Measurements from ENCODE around the gene C2orf81. TPM values are rescaled to one million over a fixed set of nuclear protein-coding genes. Genes with fewer than 3 reads are reported as not detected.
A peak's percentile ranks its signal among the peaks of the same experiment; 100 is the strongest.
"Not testable (repeated sequence)": the region's sequence is repeated elsewhere in the genome, so short reads cannot be mapped to it uniquely, and the experiment has no call there.

Gene C2orf81
- total RNA-seq, 1 donor from 2014 or later: 1.8 TPM

- Histone ChIP-seq H3K9ac (no peak overlapping the region), H3K36me3 (no peaks in the 10 kb centered on the region), H3K27ac (no peak overlapping the region), H3K79me2 (ENCODE audit: low read depth) (peaks cover 28% of the 10 kb centered on the region), H3K27me3 (no peaks in the 10 kb centered on the region), H3K4me1 (peaks cover 9% of the 10 kb centered on the region), H3K9me3 (ENCODE audit: low read depth) (no peaks in the 10 kb centered on the region), H3F3A (ENCODE audit: low read depth) (peaks cover 31% of the 10 kb centered on the region), H3K4me3 (no peak overlapping the region), H2AFZ (replicated peaks) (no peak overlapping the region), H3K4me2 (no peak overlapping the region), H4K20me1 (ENCODE audit: low read depth) (no peaks in the 10 kb centered on the region)
- TF ChIP-seq EZH2 (IDR thresholded peaks at IDR 0.05) (no peak), EZH2phosphoT487 (IDR thresholded peaks at IDR 0.05) (no peak)
- H3K36me3 Mint-ChIP-seq: peaks cover 12% of the 10 kb centered on the region
- peaks cover 23% of the 10 kb centered on the region for H3K4me1 Mint-ChIP-seq
- H3K4me3 Mint-ChIP-seq: peak overlapping the region; percentile 80
- no peaks in the 10 kb centered on the region for H3K9me3 Mint-ChIP-seq
- peaks cover 15% of the 10 kb centered on the region for H3K27me3 Mint-ChIP-seq (ENCODE audit: insufficient read depth, low read depth)
- no peak overlapping the region for H3K27ac Mint-ChIP-seq
- DNase-seq (ENCODE audit: low spot score): no peak
Observed at GRCh38 chr2:74462054-74462785, 40.8 kb upstream of the C2orf81 start.

- Mint-ChIP-seq H3K9me3 (no peaks in the 10 kb centered on the region), H3K4me3 (peak overlapping the region; percentile 15), H3K36me3 (peaks cover 12% of the 10 kb centered on the region), H3K27me3 (ENCODE audit: insufficient read depth, low read depth) (peaks cover 15% of the 10 kb centered on the region), H3K4me1 (peaks cover 31% of the 10 kb centered on the region), H3K27ac (no peak overlapping the region)
- TF ChIP-seq EZH2phosphoT487 (IDR thresholded peaks at IDR 0.05) (no peak), EZH2 (IDR thresholded peaks at IDR 0.05) (no peak), CTCF (IDR thresholded peaks at IDR 0.05) (peak; percentile 16)
- Histone ChIP-seq H2AFZ (replicated peaks) (no peak overlapping the region), H3K27me3 (no peaks in the 10 kb centered on the region), H3K27ac (no peak overlapping the region), H4K20me1 (ENCODE audit: low read depth) (no peaks in the 10 kb centered on the region), H3K4me1 (peaks cover 15% of the 10 kb centered on the region), H3K9ac (no peak overlapping the region), H3K36me3 (no peaks in the 10 kb centered on the region), H3K4me2 (no peak overlapping the region), H3K4me3 (no peak overlapping the region), H3K9me3 (ENCODE audit: low read depth) (no peaks in the 10 kb centered on the region), H3K79me2 (ENCODE audit: low read depth) (peaks cover 32% of the 10 kb centered on the region), H3F3A (ENCODE audit: low read depth) (peaks cover 37% of the 10 kb centered on the region)
- DNase-seq (ENCODE audit: low spot score): no peak
Observed at GRCh38 chr2:74461187-74462053, 40.0 kb upstream of the C2orf81 start.

GRCh38 chr2:74460187-74460586 lies 38.8 kb upstream of the C2orf81 start:
- H3K79me2 ChIP-seq (ENCODE audit: low read depth): peaks cover 38% of the 10 kb centered on the region
- not testable (repeated sequence) for H3K9me3 ChIP-seq (ENCODE audit: low read depth); H4K20me1 ChIP-seq (ENCODE audit: low read depth); H3K9me3 Mint-ChIP-seq; H3K9ac ChIP-seq; H3K27me3 ChIP-seq; H3K27ac ChIP-seq; H3K27ac Mint-ChIP-seq; DNase-seq (ENCODE audit: low spot score); H3K36me3 ChIP-seq; H2AFZ ChIP-seq (replicated peaks); H3K4me2 ChIP-seq; H3K4me3 ChIP-seq
- Mint-ChIP-seq H3K36me3 (peaks cover 12% of the 10 kb centered on the region), H3K4me3 (peak overlapping the region; percentile 97), H3K27me3 (ENCODE audit: insufficient read depth, low read depth) (peaks cover 17% of the 10 kb centered on the region), H3K4me1 (peaks cover 39% of the 10 kb centered on the region)
- H3F3A ChIP-seq (ENCODE audit: low read depth): peaks cover 40% of the 10 kb centered on the region
- peaks cover 23% of the 10 kb centered on the region for H3K4me1 ChIP-seq

- Histone ChIP-seq H3K4me1 (peaks cover 23% of the 10 kb centered on the region), H3F3A (ENCODE audit: low read depth) (peaks cover 40% of the 10 kb centered on the region), H3K4me3 (peak overlapping the region; percentile 96), H3K4me2 (peak overlapping the region; percentile 92), H3K79me2 (ENCODE audit: low read depth) (peaks cover 36% of the 10 kb centered on the region)
- DNase-seq (ENCODE audit: low spot score); H3K9ac ChIP-seq; H3K9me3 ChIP-seq (ENCODE audit: low read depth); H2AFZ ChIP-seq (replicated peaks); H3K9me3 Mint-ChIP-seq; H3K27ac ChIP-seq; H3K36me3 ChIP-seq; H4K20me1 ChIP-seq (ENCODE audit: low read depth); H3K27me3 ChIP-seq: not testable (repeated sequence)
- peaks cover 20% of the 10 kb centered on the region for H3K27me3 Mint-ChIP-seq (ENCODE audit: insufficient read depth, low read depth)
- H3K4me1 Mint-ChIP-seq: peaks cover 45% of the 10 kb centered on the region
- H3K27ac Mint-ChIP-seq: peak overlapping the region; percentile 50
- H3K4me3 Mint-ChIP-seq: peak overlapping the region; percentile 97
- peaks cover 12% of the 10 kb centered on the region for H3K36me3 Mint-ChIP-seq
Observed at GRCh38 chr2:74459503-74460118, 38.2 kb upstream of the C2orf81 start.
